ENCODE data around the gene MED23. TPM values are rescaled to one million over a fixed set of nuclear protein-coding genes. Genes with fewer than 3 reads are reported as not detected.

The MED23 gene
- total and polyA plus RNA-seq, 2 experiments from 2014 or later, result 8.6 to 23.6 TPM

- Histone ChIP-seq H3K4me2 (no peak overlapping the region), H3K27me3 (ENCODE audit: insufficient read depth) (no peaks in the 10 kb centered on the region; the same call in 1 of the 2 replicates), H3K4me1 (ENCODE audit: insufficient read depth) (no peaks in the 10 kb centered on the region), H3F3A (replicated peaks; ENCODE audit: low read depth) (no peaks in the 10 kb centered on the region), H3K27ac (ENCODE audit: low read depth) (no peak overlapping the region), H2AFZ (no peak overlapping the region), H3K36me3 (ENCODE audit: insufficient read depth) (no peaks in the 10 kb centered on the region), H3K79me2 (replicated peaks; ENCODE audit: insufficient read depth) (no peaks in the 10 kb centered on the region), H3K4me3 (no peak overlapping the region), H4K20me1 (replicated peaks; ENCODE audit: insufficient read depth) (no peaks in the 10 kb centered on the region), H3K9me2 (ENCODE audit: insufficient read depth) (no peaks in the 10 kb centered on the region)
- Mint-ChIP-seq H3K36me3 (ENCODE audit: low read depth) (no peaks in the 10 kb centered on the region), H3K27me3 (ENCODE audit: insufficient read depth, low read depth, poor library complexity) (no peaks in the 10 kb centered on the region), H3K4me3 (no peak overlapping the region), H3K9me3 (no peaks in the 10 kb centered on the region), H3K27ac (no peak overlapping the region), H3K4me1 (no peaks in the 10 kb centered on the region)
- no peak for DNase-seq (ENCODE audit: low spot score)
- TF ChIP-seq CTCF (conservative IDR thresholded peaks at IDR 0.05; ENCODE audit: low read depth in 2 of 2) (no peak), JUNB (IDR thresholded peaks at IDR 0.05; ENCODE audit: unreplicated experiment) (no peak), ZNF331 (CRISPR knock-in tag; IDR thresholded peaks at IDR 0.05; ENCODE audit: low read depth) (no peak), CREB1 (CRISPR knock-in tag; IDR thresholded peaks at IDR 0.05; ENCODE audit: low read depth) (no peak), REST (IDR thresholded peaks at IDR 0.05; ENCODE audit: unreplicated experiment) (no peak), ZNF462 (CRISPR knock-in tag; IDR thresholded peaks at IDR 0.05) (no peak), NANOG (IDR thresholded peaks at IDR 0.05; ENCODE audit: borderline replicate concordance) (no peak), ETS1 (IDR thresholded peaks at IDR 0.05) (no peak), ZNF114 (CRISPR knock-in tag; IDR thresholded peaks at IDR 0.05) (no peak)
- ATAC-seq, result no peak
Measured at GRCh38 chr6:131642987-131643611, 15.1 kb upstream of the MED23 start.
